Keratinocyte (primary cell): Measurements from ENCODE around the gene AGER. TPM values are rescaled to one million over a fixed set of nuclear protein-coding genes. Genes with fewer than 3 reads are reported as not detected.

ENCODE experiments used
- DNase-seq: peaks from one replicate; pipeline ENCODE4 v3.0.0-alpha.2; 2011; ENCODE audit warnings: low read depth, missing footprints, low spot score
- FAIRE-seq: peaks from 2 replicates; lab custom pipeline; 2011; peaks lifted over from hg19 to GRCh38; lab: Jason Lieb, UNC
- H2AFZ ChIP-seq: 2 replicates; pipeline ENCODE4 v1.6.0; 2012; ENCODE audit warnings: low read length, control low read depth, inconsistent platforms; ENCODE audit not compliant: control insufficient read depth
- H3K27ac ChIP-seq: 2 replicates; pipeline ENCODE4 v1.5.1; 2011; ENCODE audit warnings: low read length; ENCODE audit not compliant: control insufficient read depth, insufficient read depth
- H3K27me3 ChIP-seq: 3 replicates; pipeline ENCODE4 v1.6.0; 2011; ENCODE audit warnings: low read length; ENCODE audit not compliant: control insufficient read depth, insufficient read depth; ENCODE audit errors: extremely low read depth
- H3K36me3 ChIP-seq, 2 experiments: 2 replicates in 1 of 2; 3 replicates in 1 of 2; pipeline ENCODE4 v1.5.1; 2011; ENCODE audit warnings: low read length in 2 of 2, mild to moderate bottlenecking in 1 of 2; ENCODE audit not compliant: control insufficient read depth in 2 of 2, insufficient read depth in 2 of 2; ENCODE audit errors: extremely low read depth in 1 of 2
- H3K4me1 ChIP-seq: 3 replicates; pipeline ENCODE4 v1.5.1; 2011; ENCODE audit warnings: low read length; ENCODE audit not compliant: control insufficient read depth, insufficient read depth; ENCODE audit errors: extremely low read depth
- H3K4me2 ChIP-seq: 3 replicates; pipeline ENCODE4 v1.6.0; 2011; ENCODE audit warnings: low read depth, low read length; ENCODE audit not compliant: control insufficient read depth, insufficient read depth; ENCODE audit errors: extremely low read depth
- H3K4me3 ChIP-seq, 3 experiments: fragments of 200-600 bp in 1 of 3; sonication (generic) in 1 of 3; 2 replicates in 2 of 3; 3 replicates in 1 of 3; pipeline ENCODE4 v1.5.1; 2011 to 2016; ENCODE audit warnings: low read length in 3 of 3, mild to moderate bottlenecking in 3 of 3, control low read depth in 2 of 3, inconsistent platforms in 1 of 3, low read depth in 1 of 3, mixed read lengths in 1 of 3, mixed run types in 1 of 3, moderate library complexity in 1 of 3; ENCODE audit not compliant: control insufficient read depth in 2 of 3, insufficient read depth in 2 of 3; ENCODE audit errors: extremely low read depth in 1 of 3
- H3K79me2 ChIP-seq: 2 replicates; pipeline ENCODE4 v1.6.0; 2012; ENCODE audit warnings: low read length; ENCODE audit not compliant: control insufficient read depth, insufficient read depth
- H3K9ac ChIP-seq: 3 replicates; pipeline ENCODE4 v1.6.0; 2011; ENCODE audit warnings: low read length; ENCODE audit not compliant: control insufficient read depth, insufficient read depth; ENCODE audit errors: extremely low read depth
- H3K9me1 ChIP-seq: 3 replicates; pipeline ENCODE4 v1.6.0; 2011; ENCODE audit warnings: low read length; ENCODE audit not compliant: control insufficient read depth, insufficient read depth; ENCODE audit errors: extremely low read depth
- H3K9me3 ChIP-seq: 2 replicates; pipeline ENCODE4 v1.5.1; 2012; ENCODE audit warnings: low read depth, low read length; ENCODE audit not compliant: control insufficient read depth
- H4K20me1 ChIP-seq: 3 replicates; pipeline ENCODE4 v1.6.0; 2011; ENCODE audit warnings: low read length; ENCODE audit not compliant: control insufficient read depth, insufficient read depth; ENCODE audit errors: extremely low read depth
- EZH2 ChIP-seq: IDR thresholded peaks from one replicate; pipeline ENCODE4 v1.6.1; 2012; ENCODE audit warnings: inconsistent platforms, mild to moderate bottlenecking, low read length, moderate library complexity
- dilution Hi-C: fragments of 300-500 bp; cut with MboI; formaldehyde crosslinking; loops from one replicate; pipeline ENCODE4 v1.7.0; 2020; ENCODE audit warnings: low sequenced_read_pairs; ENCODE audit not compliant: extremely low pct_ligation_motif_present
- polyA plus RNA-seq, 5 experiments: library from polyadenylated mRNA; depleted of rRNA in 3 of 5; stranded (reverse) in 3 of 5; stranded (forward) in 1 of 5; unstranded in 1 of 5; fragments of >200 nt; gene quantifications; 1 replicate in 1 of 5; 2 replicates in 3 of 5; 3 replicates in 1 of 5; pipeline versions ENCODE4 v1.2.1 to v1.2.3, GENCODE V29; 2011 to 2012; ENCODE audit warnings: missing spikeins in 2 of 5, low read depth in 1 of 5, low replicate concordance in 1 of 5
- TF ChIP-seq, protein P1 (sequence below), 3 experiments: IDR thresholded peaks in 1 of 3; conservative IDR thresholded peaks in 1 of 3; optimal IDR thresholded peaks in 1 of 3; 2 replicates in 2 of 3; 3 replicates in 1 of 3; pipeline versions ENCODE3 to v1.5.1; 2011; ENCODE audit warnings: low read length in 3 of 3, mild to moderate bottlenecking in 3 of 3, moderate library complexity in 2 of 3, control low read depth in 1 of 3, inconsistent platforms in 1 of 3; ENCODE audit not compliant: insufficient read depth in 2 of 3; ENCODE audit errors: extremely low read depth in 1 of 3

AGER gene
- polyA plus RNA-seq, 1 donor (not counting 4 experiments of a cell fraction or from before 2014, with no cell fraction given): 2.4 TPM

DNA sequence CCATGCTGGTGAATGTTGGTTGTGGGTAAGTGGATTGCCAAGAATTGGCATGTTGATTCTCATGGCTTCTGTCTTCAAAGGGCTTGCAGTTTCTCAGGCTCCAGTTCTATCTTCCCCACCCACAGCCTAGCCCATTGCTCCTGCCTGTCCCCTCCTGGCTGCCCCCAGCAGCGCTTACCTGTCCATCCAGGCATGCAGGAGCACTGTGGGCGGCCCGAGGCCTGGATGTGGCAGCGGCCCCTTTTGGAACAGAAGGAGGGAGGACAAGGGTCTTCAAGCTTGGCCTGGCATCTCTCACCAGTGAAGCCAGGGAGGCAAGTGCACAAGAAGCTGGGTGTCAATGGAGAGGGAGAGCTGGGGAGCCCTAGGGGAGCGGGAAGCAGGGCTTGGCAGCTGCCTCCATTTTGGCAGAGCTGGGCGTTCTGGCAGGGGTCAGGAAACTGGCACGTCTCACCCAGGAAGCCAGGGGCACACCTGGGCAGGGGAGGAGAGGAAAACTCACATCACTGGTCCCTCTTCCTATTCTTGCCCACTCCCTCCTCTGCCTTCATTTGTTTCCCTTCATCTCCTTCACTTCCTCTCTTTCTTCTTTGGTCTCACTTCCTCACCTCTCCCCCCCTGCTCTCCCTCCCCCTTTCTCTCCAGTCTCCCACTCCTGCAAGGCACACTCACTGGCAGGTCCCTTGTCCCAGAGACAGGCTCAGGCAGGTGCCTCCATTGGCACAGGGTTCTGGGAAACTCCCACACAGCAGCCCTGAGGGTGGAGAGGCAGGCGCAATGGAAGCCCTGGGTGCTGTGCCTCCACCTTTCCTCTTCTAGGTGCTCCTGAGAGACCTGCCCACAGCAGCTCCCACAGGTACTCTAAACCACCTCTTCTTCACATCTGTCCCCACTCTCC is 38.5 kb upstream of the AGER start:
- DNase-seq: no peak

GRCh38 chr6:32220021-32220420 is 36.0 kb upstream of the AGER start:
- Histone ChIP-seq H3K27ac (no peak overlapping the region), H3K9me1 (no peaks in the 10 kb centered on the region), H3K79me2 (no peaks in the 10 kb centered on the region), H3K27me3 (peaks cover 19% of the 10 kb centered on the region), H3K4me1 (peaks cover 4% of the 10 kb centered on the region), H4K20me1 (no peaks in the 10 kb centered on the region), H3K4me2 (no peak overlapping the region), H2AFZ (no peak overlapping the region), H3K4me3 (no peak overlapping the region), H3K36me3 (no peaks in the 10 kb centered on the region), H3K9ac (no peak overlapping the region), H3K9me3 (no peaks in the 10 kb centered on the region)
- no peak for DNase-seq
- TF ChIP-seq EZH2: no peak
- TF ChIP-seq, protein P1, sequence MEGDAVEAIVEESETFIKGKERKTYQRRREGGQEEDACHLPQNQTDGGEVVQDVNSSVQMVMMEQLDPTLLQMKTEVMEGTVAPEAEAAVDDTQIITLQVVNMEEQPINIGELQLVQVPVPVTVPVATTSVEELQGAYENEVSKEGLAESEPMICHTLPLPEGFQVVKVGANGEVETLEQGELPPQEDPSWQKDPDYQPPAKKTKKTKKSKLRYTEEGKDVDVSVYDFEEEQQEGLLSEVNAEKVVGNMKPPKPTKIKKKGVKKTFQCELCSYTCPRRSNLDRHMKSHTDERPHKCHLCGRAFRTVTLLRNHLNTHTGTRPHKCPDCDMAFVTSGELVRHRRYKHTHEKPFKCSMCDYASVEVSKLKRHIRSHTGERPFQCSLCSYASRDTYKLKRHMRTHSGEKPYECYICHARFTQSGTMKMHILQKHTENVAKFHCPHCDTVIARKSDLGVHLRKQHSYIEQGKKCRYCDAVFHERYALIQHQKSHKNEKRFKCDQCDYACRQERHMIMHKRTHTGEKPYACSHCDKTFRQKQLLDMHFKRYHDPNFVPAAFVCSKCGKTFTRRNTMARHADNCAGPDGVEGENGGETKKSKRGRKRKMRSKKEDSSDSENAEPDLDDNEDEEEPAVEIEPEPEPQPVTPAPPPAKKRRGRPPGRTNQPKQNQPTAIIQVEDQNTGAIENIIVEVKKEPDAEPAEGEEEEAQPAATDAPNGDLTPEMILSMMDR (optimal IDR thresholded peaks at IDR 0.05 in 1 of 3, IDR thresholded peaks at IDR 0.05 in 1 of 3, conservative IDR thresholded peaks at IDR 0.05 in 1 of 3; ENCODE audit: extremely low read depth in 1 of 3, insufficient read depth in 2 of 3, low read length in 3 of 3): no peak
- dilution Hi-C loops: no loop called here
- FAIRE-seq: no peak

More for the DNA sequence above, 38.5 kb upstream of the AGER start:
- dilution Hi-C loops: no loop called here
- Histone ChIP-seq H2AFZ (peak overlapping the region; percentile 8), H3K27ac (no peak overlapping the region), H3K36me3 (no peaks in the 10 kb centered on the region), H3K27me3 (peaks cover 18% of the 10 kb centered on the region), H3K9ac (no peak overlapping the region), H3K4me3 (no peak overlapping the region), H3K9me3 (no peaks in the 10 kb centered on the region), H3K4me1 (peaks cover 4% of the 10 kb centered on the region), H3K79me2 (no peaks in the 10 kb centered on the region), H3K9me1 (no peaks in the 10 kb centered on the region), H3K4me2 (no peak overlapping the region), H4K20me1 (no peaks in the 10 kb centered on the region)
- FAIRE-seq: no peak
- TF ChIP-seq, protein P1 (optimal IDR thresholded peaks at IDR 0.05 in 1 of 3, IDR thresholded peaks at IDR 0.05 in 1 of 3, conservative IDR thresholded peaks at IDR 0.05 in 1 of 3; ENCODE audit: extremely low read depth in 1 of 3, insufficient read depth in 2 of 3, low read length in 3 of 3): no peak
- no peak for TF ChIP-seq EZH2
